GM12874 (cell line): ENCODE measurements around the gene ID3.

ENCODE experiments used
- CTCF ChIP-seq: IDR thresholded peaks from 2 replicates; pipeline ENCODE4 v1.5.1; 2011; ENCODE audit warnings: low read depth, mild to moderate bottlenecking, control low read depth, low read length, moderate library complexity; ENCODE audit not compliant: insufficient read depth

The ID3 gene

GRCh38 chr1:23559136-23559984, at the start of gene ID3:
Gene ID3 (minus strand): TSS chr1:23559501. CDS start chr1:23559426, 75 bp downstream.
- no peak for TF ChIP-seq CTCF

GRCh38 chr1:23607944-23608343, 48.6 kb upstream of the ID3 start:
- no peak for TF ChIP-seq CTCF

- TF ChIP-seq CTCF = no peak
Observed at GRCh38 chr1:23601968-23602876, 42.9 kb upstream of the ID3 start.

- no peak for TF ChIP-seq CTCF
Observed at GRCh38 chr1:23601135-23601967, 42.0 kb upstream of the ID3 start.

- no peak for TF ChIP-seq CTCF
Observed at GRCh38 chr1:23600283-23600682, 41.0 kb upstream of the ID3 start.

GRCh38 chr1:23599125-23599524, 39.8 kb upstream of the ID3 start:
- no peak for TF ChIP-seq CTCF
